Stimulated activated CD4-positive, alpha-beta T cell treated with anti-CD3 and anti-CD28 coated beads, Interleukin-12 subunit alpha, Interleukin-12 subunit beta, amount 100 ng/mL, for 24 hours (primary cell): Measurements from ENCODE around the gene HOXB3.

Source experiments
- DNase-seq, 2 experiments: peaks; one replicate each; pipeline ENCODE4 v3.0.0-alpha.2; 2020; ENCODE audit warnings: low read depth in 2 of 2

The HOXB3 gene

DNA sequence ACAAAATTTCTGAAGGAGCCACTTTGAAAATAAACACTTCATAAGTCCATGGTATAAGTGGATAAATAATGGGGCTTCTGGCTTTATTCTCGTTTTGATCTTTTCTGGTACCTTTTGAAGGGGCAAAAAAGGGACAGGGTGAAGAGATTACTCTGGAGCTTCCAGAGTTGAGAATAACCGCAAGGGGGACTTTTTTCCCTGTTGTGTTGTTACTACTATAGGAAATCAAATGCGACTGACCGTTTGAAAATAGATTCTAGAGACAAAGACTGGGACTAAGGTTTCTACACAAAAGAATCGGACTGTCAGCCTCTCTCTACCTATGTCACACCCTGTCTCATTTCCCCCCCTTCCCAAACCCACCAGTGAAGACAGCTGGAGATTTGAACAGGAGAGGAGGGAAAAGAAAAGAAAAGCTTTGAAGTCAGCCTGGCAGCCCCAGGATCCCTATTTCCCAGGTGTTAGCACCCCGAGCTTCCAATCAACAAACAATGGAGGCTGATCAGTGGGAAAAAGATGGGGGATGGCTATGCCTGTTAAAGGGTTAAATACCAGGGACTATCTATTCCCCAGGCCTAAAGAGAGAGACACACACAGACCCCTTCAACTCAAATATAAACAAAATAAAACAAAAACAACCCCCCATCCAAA lies 20.2 kb downstream of the HOXB3 start:
- DNase-seq = no peak

DNA sequence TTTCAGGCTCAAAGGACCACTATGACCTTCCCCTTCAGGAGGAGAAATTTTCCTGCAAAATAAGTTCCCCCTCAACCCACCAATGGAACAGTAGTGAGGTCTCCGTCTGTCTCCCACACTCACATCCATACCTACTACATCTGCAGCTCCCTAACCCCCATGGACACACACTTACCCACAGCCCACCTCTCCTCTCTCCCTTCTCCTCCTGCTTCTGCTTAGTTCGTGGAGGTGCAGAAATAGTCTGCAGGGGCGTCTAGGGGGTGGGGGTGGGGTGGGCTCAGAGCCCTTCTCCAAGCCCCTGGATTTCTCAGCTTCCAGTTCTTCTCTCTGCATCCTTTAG lies 20.8 kb downstream of the HOXB3 start:
- no peak for DNase-seq

DNA sequence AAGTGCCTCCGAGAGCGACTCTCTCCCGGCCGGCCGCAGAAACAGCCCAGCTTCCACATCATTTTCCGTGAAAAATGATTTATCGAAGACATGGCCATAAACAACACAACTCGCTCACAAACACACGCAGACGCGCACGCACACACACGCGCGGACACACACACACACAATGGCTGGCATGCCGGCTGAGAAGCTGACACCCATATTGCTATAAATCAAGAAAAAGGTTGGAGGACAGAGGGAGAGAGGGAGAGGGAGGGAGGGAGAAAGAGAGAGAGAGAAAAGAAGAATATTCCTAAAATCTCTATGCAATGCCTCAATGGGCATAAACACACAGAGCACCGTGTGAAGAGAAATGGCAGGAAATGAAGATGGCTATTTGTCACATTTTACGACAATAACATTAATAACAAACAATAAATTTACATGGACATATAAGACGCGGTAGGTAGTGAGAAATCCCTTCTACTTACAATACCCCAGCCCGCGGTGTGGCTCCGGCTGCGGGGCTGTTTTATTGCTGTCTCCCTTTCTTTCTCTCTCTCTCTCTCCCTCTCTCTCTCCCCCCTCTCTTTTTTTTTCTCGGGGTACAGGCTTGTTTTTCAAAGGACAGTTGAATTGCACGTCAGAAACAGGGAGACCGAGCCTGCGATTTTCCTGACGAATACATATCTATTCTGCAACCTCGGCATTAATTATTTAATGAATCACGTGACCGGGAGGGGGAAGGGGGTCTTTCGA lies 21.4 kb downstream of the HOXB3 start:
- no peak for DNase-seq

DNA sequence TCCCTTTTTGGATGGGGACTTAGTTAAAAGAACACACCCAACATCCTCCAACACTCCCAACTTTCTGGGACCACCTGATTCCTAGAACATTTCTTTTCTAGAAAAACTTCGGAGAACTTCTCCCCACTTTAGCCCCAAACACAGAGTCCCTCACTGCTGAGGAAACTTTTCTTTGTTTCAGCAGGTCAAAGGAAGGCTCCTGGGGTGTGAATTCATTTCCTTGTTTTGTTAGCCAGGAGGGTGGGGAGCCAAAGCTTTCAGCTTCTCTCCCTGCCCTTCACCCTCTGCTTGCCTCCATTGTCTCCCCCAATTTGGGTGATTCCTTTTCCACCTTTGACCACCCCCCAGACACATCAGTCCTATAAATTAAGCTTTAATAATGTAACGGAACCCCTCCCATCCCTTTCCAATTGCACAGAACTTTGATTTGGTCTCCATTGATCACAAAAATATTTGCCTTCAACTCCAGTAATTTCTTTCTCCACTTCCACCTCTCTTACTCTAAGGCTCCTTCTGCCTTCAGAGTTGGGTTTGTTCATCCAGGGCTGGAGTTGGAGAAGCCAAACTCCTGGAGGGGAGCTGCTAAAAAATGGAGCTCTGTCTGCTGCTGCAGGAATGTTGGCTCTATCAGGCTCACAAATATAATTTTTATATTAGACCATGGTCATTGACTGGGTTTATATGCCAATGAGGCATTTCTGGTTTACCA lies 22.2 kb downstream of the HOXB3 start:
- no peak for DNase-seq

DNA sequence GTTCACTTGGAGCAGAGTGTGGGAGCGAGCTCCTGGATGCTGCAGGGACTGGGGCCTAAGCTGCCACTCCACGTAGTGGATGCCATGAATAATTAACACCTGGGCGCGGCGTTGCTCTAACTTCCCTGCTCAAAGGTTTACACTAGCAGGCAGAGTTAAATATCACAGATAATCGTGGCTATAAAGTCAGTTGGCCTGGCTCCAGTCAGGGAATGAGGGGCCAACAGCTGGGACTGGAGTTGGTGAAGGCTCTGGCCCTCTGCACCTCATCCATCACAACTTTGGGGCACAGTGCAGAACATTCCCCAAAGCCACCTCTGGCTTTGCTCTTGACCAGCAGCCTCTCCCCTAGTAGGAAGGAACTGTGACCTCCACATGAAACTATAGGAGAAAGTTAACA lies 22.8 kb downstream of the HOXB3 start:
- no peak for DNase-seq

GRCh38 chr17:48566717-48567116 lies 23.3 kb downstream of the HOXB3 start:
- no peak for DNase-seq

GRCh38 chr17:48565925-48566710 lies 23.9 kb downstream of the HOXB3 start:
- no peak for DNase-seq

DNA sequence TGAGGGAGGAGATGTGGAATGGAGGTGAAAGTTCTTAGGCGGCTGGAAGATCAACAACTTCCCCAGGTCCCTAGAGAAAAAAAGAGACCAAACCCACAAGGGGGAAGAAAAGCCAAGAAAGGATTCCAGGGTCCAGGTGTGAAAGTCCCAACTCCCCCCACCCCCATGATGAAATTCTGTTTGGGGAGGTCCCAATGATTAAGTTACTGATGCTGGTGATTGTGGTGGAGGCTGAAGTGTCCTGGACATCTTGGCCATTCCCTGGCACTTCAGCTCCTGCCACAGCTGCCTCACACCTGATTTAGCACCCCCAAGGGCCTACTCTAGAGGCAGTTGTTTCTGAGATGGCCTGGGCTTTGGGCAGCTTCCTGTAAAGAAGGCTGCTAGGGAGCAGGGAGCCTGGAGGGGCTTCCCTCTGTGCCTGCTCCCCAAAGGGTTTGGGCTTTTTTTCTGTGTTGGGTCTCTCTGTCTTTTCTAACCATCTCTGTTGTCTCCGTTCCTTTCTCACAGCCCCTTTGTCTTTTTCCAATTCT lies 25.0 kb downstream of the HOXB3 start:
- no peak for DNase-seq

- no peak for DNase-seq
Measured at GRCh38 chr17:48564188-48565021, 25.6 kb downstream of the HOXB3 start.

DNA sequence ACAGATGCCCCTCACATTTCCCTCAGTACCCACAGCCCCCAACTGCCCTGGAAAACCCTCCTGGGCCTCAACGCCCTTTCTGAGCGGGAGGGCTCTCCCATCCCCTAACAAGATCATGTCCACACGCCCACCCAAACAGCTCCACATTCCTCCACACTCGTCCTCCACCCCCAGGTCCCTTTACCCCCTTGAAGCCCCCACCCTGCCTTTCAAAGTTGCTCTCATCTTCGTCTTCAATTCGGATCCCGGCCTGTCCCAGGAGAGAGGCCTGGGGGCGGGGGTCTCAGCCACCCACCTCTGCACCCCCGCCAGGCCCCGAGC lies 26.2 kb downstream of the HOXB3 start:
- no peak for DNase-seq

DNA sequence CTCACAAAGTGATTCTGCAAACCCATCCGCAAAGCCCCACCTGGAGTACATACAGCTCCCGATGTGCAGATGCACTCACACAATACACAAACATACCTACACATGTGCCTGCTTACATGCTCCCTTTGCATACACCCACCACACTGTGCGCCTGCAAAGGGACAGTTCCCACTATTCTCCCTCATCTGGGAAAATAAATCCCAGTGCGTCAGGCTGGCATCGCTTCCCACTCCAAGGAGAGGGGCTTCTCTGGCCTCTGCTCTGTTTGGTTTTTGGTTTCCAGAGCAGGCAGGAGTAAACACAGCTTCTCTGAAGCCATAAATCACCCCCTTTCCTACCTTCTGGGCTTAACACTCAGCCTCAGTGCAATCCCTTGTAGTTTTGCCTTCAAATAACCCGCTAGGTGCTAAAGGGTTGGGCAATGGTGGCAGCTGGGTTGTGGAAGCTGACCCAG lies 26.6 kb downstream of the HOXB3 start:
- no peak for DNase-seq

GRCh38 chr17:48562934-48563333 lies 27.1 kb downstream of the HOXB3 start:
- no peak for DNase-seq

DNA sequence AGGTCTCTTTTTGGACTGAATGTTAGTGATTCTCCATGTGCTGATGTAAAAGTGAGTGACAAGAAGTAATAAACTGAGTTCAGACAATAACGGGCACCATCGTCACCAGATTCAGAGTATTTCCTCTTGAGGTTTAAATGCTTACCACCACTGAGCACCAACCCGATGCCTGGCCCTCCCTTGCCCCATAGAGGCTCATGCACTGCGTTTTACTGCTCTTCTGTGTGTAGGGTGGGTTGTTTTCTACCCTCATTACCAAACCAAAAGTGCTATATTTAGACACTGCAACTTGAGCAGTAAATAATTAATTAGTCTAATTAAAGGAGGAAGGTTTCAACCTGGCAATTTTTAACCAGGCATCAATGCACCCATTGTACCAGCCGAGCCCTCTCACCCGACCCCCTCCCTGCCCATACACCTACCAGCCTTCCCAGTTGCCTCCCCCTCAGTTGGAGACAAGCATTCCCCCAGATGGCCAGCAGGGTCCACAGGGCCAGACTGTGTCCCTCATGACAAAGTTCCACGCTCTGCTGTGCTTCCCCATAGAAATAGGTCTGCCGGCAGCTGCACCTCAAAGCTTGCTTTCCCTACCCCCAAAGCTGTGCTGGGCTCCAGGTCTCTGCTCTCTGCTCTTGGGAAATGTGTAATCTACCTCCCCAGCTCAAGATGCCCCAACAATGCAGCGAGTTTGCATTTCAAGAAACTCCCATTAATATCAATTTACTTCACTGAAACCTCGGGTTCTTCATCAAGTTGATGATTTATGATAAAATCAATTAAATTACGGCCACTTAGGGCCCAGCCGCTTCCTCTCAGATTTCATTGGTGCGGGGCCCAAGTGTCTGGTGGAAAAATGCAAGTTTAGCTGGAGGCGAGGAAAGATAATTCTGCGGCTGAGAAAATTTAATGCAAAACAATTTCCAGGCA lies 27.9 kb downstream of the HOXB3 start:
- DNase-seq = no peak

GRCh38 chr17:48559840-48560817 lies 29.9 kb downstream of the HOXB3 start:
- DNase-seq = no peak

GRCh38 chr17:48559122-48559839 lies 30.8 kb downstream of the HOXB3 start:
- DNase-seq = no peak

DNA sequence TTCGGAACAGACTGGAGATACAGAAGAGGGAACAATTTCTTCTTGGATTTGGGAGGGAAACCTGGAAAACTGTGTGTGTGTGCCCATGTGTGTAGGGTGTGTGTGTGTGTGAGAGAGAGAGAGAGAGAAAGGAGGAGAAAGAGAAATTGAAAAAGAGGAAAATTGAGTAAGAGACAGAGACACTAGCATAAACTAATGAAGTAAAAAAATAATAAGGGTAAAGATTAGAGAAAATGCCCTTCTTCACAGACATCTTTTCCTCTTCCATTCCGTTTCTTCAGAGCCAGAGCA lies 31.3 kb downstream of the HOXB3 start:
- no peak for DNase-seq

DNA sequence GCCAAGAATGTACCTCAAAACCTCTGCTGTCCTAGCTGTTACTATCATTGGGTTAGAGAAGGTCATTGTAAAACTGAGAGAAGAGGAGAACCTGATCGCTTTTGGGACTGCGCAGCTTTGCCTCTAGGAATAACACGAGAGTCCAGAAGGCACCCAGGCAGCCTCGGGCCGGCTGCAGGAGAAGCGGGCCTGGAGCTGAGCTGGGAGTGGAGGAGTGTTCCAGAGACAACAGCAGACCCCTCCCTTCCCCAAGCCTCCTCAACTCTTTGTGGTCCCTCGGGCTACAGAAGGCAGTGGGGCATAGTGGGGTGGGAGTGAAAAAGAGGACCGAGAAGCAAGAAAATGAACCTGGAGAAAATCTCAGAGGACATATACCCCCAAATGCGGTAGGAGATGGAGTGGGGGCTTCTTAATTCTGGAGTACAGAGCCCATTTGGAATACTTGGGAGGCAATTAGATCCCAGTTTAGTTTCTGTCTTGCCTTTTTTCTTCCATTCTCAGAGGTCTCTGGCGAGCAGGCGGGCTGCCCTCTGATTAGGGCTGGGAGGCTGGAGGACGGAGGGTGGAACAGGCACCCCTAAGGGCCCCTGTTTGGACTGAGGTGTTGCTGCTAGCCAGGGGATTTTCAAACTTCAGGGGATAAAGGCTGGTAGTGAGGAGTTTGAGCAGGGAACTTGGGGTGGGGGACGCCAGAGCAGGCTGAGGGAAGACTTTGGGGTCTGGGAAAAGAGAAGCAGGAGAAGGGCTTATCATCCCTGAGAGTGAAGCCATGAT lies 31.8 kb downstream of the HOXB3 start:
- no peak for DNase-seq
